ENCODE results near the gene NAA35.

The NAA35 gene

DNA sequence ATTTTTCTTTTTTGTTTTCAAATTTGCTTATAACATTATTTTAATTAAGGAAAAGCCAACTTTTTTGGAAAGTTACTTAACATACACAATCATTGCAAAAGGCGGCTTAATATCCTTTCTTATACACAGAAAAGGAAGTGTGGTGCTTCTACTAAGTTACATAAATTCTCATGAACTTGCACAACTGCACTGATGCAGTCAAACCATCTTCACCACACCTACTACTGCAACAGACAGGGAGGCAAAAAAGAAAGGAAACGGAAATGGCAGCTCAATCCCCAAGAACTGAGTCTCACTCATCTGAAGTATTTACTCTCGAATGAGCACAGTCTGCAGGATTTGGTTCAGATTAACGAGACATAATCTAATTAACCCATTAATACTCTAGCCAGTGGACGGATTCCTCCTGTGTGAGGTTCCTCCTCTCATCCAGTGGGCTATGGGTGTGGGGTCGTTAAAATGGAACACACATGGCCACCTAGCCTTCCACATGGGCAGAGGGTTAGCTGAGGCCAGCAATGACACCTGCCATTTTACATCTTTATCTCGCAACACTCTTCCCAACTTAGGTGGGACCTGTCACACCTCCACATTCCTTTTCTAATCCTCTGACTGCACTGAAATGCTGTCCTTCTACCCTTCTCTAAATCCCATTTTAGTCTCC is 128.4 kb downstream of the NAA35 start:
- ATAC-seq, result no peak

Data from activated CD4-positive, CD25-positive, alpha-beta regulatory T cell treated with anti-CD3 and anti-CD28 coated beads, Interleukin-2, amount 50 U/mL, for 24 hours (primary cell).